Stimulated activated CD4-positive, alpha-beta T cell treated with anti-CD3 and anti-CD28 coated beads, Interleukin-1b, Interleukin-23, amount 100 ng/mL, for 24 hours (primary cell): ENCODE results near the gene PDE5A.

ENCODE experiments used
- DNase-seq, 4 experiments: peaks; one replicate each; pipeline ENCODE4 v3.0.0-alpha.2; 2020; ENCODE audit warnings: low read depth in 4 of 4, low spot score in 1 of 4

Gene PDE5A

DNA sequence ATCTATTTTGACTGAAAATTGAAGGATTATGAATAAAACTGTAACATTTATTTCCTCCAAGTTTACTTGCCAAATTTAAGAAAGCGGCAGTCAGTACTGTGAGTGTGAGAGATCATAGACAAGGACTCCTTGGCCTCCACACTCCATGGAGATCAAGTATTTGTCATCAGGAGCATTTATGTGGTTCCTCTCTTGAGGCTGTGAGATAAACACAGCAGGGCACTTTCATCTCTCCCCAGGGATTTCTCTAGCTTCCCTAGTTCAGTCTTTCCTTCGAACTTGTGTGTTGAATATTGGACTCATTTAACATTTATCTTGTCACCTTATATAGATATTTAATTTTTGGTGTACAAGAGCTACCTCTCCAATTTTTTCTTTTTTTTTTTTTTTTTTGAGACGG lies 40.8 kb downstream of the PDE5A start:
- DNase-seq = no peak

DNA sequence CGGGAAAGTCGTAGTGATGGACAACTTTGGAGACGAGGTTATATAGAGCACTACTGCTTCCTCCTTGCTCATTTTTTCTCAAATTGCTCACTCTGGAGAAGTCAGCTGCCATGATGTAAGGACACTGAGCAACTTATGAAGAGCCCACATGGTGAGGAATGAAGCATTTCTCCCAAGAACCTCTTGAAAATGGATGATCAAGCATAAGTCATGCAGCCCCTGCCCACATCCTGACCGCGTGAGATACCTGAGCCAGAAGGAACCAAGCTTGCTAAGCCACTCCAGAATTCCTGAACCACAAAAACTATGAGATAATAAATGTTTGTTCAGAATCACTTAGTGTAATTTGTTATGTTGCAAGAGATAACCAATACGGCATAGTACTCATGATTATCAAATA lies 42.8 kb downstream of the PDE5A start:
- no peak for DNase-seq

DNA sequence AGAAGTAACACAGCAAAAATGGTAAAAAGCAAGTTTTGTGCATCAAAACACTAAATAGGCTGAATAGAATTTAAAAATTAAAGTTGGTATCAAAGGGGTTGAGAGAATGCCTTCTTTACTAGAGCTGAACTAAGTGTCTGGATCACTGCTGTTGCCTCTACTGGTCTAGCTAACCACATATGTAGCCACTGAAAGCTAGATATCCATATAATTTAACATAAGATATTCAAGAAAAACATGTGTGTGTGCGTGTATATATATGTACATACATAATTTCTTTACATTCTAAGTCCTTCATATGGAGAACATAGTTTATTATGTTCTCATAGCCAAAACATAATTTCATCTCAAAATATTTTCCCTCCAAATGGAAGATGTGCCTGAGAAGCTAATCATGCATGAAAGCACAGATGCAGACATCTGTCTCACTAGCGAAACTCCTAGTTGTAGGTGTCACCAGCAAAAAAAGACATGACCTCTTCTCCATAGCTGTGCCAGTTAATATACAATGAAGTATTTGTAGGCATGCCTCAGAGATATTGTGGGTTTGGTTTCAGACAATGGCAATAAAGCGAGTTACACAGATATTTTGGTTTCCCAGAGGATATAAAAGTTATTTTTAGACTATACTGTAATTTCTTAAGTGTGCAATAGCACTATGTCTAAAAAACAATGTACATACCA lies 47.3 kb downstream of the PDE5A start:
- DNase-seq = no peak

DNA sequence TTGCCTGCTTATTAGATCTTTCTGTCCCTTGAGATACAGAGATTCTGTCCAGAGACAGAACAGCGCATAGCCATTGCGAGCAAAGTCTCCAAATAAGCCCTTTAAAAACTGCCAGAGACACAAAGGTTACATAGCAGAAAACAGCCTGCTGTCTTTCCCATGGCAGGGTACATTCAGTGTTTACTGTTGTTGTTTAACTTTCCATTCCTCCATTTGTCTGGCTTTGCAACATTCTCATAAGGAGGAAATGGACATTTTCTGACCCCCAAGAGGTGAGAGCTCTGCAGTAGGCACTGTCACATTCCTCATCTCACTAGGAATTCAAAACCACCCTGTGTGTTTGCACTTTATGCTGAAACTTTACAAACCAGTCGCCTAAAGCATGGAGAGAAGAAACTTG lies 48.3 kb downstream of the PDE5A start:
- no peak for DNase-seq

DNA sequence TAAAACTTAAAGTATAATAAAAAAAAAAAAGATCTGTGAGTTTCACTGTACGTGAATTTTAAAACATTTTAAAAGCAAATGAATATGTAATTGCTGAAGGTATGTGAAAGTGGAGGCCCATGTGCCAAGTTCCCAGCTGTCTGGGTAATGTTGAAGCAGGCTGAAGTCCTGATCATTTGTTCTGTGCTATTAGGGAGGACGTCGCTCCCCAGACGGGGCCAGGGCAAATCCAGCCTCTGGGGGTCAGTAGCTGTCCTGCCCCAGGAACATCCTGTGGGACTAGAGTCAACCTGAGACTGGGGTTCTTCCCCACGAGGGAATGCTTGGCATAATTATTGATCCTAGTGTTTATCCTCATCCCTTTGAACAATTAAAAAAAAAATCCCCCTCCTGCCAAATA lies 48.8 kb downstream of the PDE5A start:
- no peak for DNase-seq

DNA sequence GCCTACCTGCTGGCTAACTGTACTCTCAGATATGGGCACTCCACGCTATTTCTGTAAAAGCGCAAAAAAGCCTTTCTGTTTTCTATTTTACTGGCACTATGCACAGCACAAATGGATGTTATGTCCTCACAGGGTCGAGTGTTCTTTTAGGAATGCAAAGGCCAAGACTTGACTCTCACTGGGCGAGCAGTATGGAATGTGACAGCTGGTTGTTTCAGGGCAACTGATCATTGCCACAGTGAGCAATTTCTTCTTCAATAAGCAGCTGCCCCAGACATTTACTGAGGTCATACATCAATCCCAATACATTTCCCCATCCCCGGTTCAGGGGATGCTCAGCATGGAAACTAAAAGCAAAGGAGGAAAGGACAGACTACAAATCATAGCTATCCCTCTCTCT lies 58.2 kb downstream of the PDE5A start:
- no peak for DNase-seq

DNA sequence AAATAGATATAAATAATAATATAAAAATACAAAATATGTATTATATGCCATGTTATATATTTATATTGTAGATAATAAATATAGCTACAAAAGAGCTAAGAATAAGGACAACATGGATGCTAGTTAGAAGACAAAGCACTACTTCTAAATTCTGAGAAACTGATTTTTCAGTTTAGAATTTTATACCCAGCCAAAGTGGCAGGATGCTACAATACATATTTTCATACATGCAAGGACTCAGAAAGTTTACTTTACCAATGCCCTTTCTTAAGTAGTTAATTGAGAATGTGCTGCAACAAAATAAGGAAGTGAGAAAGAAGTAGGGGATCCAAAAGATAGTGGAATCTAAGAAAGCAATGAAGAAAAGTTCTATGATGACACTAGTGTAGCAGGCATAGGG lies 64.5 kb downstream of the PDE5A start:
- DNase-seq = no peak

DNA sequence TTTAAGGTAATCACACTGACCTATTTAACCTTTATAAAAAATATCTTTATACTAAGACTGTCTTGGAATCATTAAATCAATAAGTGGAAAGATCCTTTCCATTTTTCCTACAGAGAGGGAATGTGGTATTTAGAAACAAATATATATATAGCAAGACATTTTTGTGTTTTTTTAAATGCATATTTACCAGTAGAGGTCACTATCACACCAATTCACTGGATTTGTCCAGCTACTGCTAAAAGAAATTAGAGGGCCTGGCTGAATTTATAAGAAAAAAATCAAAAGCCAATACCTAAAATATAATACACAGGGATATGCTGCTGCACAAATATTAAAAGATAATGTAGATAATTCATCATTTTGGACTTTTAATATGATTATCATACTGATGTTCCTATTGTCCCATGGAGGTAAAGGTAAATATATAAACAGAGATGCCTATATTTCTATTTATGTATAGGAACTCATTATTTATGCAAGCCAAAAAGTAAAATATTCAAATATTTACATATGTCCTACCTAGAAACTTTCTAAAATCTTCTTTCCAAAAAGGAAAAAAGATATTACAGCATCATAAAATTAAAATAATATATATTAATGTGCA lies 69.5 kb downstream of the PDE5A start:
- no peak for DNase-seq

DNA sequence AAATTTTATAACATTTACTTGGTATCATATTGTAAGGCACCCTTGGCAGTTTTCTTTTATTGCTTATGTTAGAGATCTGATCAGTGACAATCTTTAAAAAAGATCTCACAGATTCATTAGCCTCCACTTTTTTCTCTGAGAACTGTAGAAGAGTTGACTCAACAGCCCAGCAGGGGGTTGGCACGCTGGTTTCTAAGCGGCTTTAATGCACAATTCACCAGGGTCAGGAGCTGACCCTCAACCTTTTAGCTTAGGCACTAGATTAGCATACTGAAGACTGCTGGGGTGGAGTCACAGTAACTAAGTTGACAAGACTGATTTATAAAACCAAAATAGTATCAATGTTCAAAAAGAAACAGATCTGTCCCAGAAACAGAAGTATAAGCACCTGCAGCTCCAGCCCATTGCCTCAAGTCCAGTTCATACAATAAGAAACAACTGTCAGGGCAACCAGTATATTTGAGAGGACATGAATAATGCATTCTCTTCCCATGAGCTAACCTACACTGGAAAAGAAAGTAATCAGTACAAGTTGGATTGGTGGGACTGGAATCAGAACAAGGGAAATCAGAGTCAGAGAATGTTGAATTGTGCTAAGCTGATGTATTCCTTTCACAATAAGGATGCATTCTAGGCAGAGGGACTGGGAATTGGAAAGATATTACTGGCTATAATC lies 77.6 kb downstream of the PDE5A start:
- DNase-seq = no peak

DNA sequence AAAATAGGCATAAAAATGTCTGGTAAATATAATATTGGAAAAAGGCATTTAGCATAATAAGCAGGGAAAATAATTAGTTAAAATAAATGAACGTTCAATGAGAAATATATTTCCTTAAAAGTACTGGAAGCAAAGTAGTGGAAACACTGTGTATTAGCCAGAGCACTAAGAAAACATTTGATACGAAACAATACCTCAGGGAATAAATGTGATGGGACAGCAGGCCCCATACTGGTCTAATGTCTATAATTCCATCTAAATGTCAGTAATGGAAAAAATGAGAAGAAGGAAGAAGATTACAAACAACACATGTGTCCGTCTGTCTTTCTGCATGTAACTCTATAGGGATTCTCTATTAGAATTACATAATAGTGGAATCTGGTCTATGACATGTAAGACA lies 79.0 kb downstream of the PDE5A start:
- DNase-seq = no peak

DNA sequence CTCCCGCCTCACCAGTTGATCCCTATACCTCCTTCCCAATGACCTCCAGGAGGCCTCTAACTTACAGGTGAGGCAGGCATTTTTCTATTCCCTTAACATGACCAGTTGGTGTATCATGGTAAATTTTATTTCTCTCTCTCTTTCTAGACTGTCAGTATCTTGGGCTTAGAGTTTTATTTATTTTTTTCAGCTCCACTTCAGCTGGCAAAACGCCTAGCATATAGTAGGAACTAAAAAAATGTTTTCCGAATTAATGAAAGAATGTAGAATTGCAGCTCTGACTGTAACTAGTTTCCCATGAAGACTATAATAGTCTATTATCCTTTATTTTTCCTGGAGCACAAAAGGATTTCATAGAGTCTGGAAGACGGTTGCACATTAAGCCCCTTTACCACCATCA lies 84.8 kb downstream of the PDE5A start:
- no peak for DNase-seq

DNA sequence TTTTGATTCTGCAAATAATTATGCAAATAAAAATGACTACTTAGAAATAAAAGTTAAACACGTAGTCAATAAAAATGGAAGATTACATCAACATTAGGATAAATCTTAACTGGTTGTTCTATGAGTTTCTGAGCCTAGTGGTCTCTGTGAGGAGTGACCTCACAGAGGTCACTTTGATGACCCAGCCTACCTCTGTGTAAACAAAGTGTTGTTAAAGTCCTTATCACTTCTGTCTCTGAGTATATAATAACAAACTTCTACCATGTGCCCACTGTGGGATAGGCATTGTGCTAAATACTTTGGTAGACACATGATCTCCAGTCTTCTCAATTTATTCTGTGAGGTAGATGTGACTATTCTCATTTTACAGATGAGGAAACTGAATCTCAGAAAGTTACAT lies 85.4 kb downstream of the PDE5A start:
- DNase-seq = no peak

DNA sequence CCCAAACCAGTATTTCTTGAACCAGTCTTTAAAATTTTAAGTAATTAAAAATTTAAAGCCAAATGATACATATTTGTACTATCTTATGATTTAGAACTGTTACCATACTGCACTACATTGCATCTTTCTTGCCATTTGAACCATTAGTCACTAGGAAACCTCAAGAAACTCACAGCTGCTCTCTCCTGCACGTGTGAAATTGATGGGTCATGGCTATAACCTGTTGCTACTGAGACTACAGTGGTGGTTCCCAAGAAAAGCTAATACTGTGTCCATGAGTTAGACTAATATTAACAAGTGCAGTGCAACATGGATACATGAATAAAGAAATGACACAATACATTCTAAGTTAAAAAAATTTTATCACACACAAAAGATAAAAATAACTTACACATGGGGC lies 88.4 kb downstream of the PDE5A start:
- DNase-seq = no peak

DNA sequence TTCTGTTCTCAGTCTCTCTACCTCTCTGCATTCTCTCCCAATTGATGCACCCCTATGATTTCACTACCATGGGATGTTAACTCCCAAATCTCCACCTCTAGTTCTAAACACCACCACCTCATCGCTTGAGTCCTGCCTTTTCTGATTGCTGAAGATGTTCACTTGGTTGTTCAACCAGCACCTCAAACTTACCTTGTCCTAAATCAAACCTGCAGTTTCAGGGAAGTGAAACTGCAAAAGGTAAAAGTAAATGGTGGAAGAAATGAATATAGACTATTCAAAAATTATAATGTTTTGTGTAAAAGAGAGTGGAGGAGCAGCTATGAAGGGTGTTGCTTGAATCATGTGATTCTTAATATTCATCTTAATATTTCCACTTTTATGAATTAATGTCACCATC lies 91.0 kb downstream of the PDE5A start:
- no peak for DNase-seq

DNA sequence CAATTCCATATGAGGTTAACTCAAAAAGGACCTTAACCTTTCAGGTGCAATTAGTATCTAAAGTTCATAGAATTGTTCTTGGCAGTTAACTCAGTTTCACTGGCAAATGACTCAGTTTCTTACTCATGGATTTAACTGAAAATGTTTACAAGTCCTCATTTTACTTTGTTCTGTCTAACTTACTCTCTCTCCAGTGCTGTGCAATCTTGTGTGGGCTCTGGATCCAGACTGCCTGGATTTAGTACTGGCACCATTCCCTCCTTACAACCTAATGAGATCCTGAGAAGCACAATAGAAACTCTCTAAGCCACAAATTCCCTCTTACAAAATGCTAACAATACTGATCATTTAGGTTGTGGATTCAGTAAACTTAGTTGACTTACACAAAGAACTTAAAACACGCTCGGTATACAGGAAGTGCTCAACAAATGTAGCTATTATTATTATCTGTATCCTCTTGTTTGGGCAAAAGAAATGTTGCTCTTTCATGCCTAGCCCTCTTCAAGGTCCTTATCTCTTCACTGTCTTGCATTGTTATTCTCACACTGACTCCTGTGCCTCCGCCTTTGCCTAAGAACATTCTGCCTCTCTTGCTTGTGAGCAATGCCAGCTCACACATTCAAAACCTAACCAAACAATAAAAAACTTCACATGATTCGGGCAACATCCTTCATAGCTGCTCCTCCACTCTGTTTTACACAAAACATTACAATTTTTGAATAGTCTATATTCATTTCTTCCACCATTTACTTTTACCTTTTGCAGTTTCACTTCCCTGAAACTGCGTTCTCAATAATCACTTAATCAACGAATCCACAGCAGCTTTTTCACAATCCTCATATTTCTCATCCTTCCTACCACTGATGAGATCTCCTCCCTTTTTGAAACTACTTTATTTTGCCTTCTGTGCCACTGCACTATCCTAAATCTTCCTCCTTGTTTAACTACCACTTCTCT lies 91.8 kb downstream of the PDE5A start:
- no peak for DNase-seq

DNA sequence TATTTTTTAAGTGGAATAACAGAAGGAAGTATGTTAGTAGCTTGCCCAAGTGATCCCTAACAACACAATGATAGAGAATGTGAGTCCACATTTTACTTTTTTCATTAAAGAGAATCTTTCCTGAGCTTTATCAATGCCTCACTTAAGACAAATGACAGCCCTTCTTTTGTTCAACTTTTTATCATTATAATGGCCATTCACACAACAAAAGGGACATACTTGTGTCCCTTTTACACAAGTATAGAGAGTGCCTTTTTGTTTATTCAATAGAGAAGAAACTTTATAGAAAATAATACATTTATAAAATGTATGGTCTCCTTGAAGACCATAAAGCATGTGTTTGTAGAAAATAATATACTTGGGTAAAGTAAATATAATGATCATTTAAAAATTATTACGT lies 96.3 kb downstream of the PDE5A start:
- no peak for DNase-seq

DNA sequence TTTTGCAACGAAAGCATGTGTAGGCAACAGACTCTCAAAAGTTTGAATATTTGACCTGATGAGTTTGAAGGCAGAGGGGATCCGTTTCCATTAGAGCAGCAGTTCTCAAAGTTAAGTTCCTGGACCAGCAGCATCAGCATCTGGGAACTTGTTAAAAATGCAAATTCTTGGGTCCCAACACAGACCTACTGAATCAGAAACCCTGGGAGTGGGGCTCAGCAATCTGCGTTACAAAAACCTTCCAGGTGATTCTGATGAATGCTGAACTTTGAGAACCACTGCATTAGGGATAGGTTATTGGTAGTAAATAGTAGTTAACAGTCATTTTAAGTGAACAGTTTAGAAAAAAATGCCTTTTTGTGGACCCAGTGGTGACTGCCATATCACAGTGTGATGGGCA lies 98.8 kb downstream of the PDE5A start:
- no peak for DNase-seq

DNA sequence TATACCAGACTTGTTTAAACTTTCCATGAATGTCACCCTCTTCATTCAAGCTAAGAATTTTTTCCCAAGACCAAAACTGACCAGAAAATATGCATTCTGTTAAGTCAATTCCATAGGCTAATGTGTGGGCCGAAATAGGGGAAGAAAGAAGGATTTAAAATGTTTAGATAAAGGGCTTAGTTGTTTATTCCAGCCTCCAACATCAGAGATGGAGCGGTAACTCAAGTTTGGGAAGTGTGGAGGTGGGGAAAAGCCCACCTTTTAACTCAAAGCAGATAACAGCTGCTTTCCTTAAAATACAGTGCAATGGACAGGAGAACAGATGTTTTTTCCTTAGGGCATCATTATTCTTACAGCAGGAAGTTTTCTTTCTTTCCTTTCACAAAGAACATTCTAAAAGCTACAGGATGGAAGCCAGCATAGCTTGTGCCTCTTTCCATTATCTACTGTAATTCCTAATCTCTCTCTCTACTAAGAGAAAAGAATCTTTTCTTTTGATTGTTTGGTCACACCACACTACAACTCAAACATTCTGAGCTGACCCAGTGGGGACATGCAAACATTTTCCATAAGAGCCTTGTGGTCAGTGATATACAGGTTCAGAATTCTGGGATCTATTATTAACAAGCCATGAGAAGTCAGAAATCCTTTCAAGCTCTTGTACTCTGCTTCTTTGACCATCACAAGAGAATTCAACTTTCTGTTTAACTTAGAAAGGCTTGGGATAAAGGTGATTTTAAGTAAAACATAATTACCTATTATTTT lies 101.6 kb downstream of the PDE5A start:
- DNase-seq = no peak

DNA sequence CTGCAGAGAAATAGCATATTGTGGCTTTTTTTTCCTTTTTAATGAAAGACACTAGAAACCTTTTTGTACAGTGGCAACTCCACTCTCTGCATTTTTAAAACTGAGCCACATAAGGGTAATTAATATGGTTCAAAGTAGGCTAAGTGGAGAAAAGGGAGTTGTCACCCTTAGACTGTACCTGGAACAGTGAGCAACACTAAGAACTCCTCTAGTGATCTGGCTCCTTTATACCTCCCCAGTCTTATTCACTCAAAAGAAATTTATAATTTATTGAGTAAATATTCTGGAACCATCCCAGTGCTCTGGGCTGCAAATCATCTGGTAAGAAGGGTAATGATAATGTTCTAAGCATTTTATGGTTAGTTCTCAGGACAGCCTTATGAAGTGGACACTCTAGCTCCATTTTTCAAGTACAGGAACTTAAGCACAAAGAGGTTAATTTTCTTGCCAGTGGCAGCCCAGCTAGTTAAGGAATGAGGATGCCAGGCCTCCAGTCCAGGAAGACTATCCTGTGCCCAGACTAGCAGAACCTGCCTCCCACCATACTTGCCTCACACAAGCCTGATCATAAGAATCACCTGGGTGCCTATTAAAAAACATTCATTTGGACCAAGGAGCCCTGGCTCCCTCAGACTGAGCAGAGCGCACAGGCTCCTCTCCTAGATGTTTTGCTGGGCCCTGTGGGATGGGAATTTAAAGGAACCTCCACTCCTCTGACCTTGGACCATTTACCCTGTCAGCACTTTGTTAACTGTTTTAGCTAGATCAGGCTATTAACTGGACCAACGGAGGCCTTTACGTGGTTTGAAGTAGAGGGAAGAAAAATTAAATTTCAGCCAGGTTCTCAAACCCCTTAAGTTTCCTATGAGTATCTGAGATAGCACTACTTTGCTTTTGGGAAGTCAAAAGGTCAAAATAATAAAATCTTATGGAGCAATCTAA lies 102.6 kb downstream of the PDE5A start:
- DNase-seq = no peak
